ENCODE measurements around the gene SYCP3. TPM values are rescaled to one million over a fixed set of nuclear protein-coding genes. Genes with fewer than 3 reads are reported as not detected.

SYCP3 gene

GRCh38 chr12:101680647-101681046 is 58.6 kb downstream of the SYCP3 start:
- H3K23ac ChIP-seq (ENCODE audit: low read length in 2 of 2), result no peak overlapping the region
- H2AFZ ChIP-seq (ENCODE audit: low read depth, low read length), result no peak overlapping the region
- H2BK12ac ChIP-seq (ENCODE audit: low read length in 2 of 2), result no peak overlapping the region
- no peak overlapping the region for H2BK5ac ChIP-seq (ENCODE audit: low read depth, low read length, poor library complexity, severe bottlenecking)
- no peak overlapping the region for H4K91ac ChIP-seq (ENCODE audit: low read length)
- no peak overlapping the region for H2AK5ac ChIP-seq (ENCODE audit: low read length, severe bottlenecking)
- H4K8ac ChIP-seq (ENCODE audit: low read length), result no peak overlapping the region
- H3K36me3 ChIP-seq (ENCODE audit: control insufficient read depth in 1 of 2, insufficient read depth in 2 of 2, low read depth in 1 of 2, low read length in 2 of 2), result no peaks in the 10 kb centered on the region
- no peak overlapping the region for H3K4me3 ChIP-seq (ENCODE audit: insufficient read depth in 1 of 2, low read depth in 1 of 2, low read length in 2 of 2)
- H3K27ac ChIP-seq (ENCODE audit: low read length, poor library complexity, severe bottlenecking), result no peak overlapping the region
- no peaks in the 10 kb centered on the region for H3K4me1 ChIP-seq (ENCODE audit: control insufficient read depth, insufficient read depth, low read depth, low read length)
- no peak overlapping the region for H3K4ac ChIP-seq (ENCODE audit: low read depth in 1 of 2, low read length in 2 of 2)
- H2BK120ac ChIP-seq (ENCODE audit: low read depth, low read length), result no peak overlapping the region
- H3K9me3 ChIP-seq (ENCODE audit: control insufficient read depth, low read length), result no peaks in the 10 kb centered on the region
- no peaks in the 10 kb centered on the region for H3K79me1 ChIP-seq (replicated peaks; ENCODE audit: low read length, poor library complexity, severe bottlenecking)
- H3K18ac ChIP-seq (ENCODE audit: low read depth in 1 of 2, low read length in 2 of 2), result no peak overlapping the region
- H3K9ac ChIP-seq (ENCODE audit: low read length), result no peak overlapping the region
- no peak overlapping the region for H3K4me2 ChIP-seq (ENCODE audit: low read length, poor library complexity, severe bottlenecking)
- DNase-seq, result no peak
- H2BK15ac ChIP-seq (ENCODE audit: low read depth, poor library complexity, severe bottlenecking), result no peak overlapping the region
- H3K27me3 ChIP-seq (ENCODE audit: control insufficient read depth in 1 of 2, insufficient read depth in 1 of 2, low read length in 2 of 2), result no peaks in the 10 kb centered on the region
- no peak overlapping the region for H3K14ac ChIP-seq (ENCODE audit: low read length in 2 of 2)

GRCh38 chr12:101680240-101680639 is 59.0 kb downstream of the SYCP3 start:
- Histone ChIP-seq H3K27ac (ENCODE audit: low read length, poor library complexity, severe bottlenecking) (no peak overlapping the region), H3K23ac (ENCODE audit: low read length in 2 of 2) (no peak overlapping the region), H3K4ac (ENCODE audit: low read depth in 1 of 2, low read length in 2 of 2) (no peak overlapping the region), H3K79me1 (replicated peaks; ENCODE audit: low read length, poor library complexity, severe bottlenecking) (no peaks in the 10 kb centered on the region), H2AFZ (ENCODE audit: low read depth, low read length) (no peak overlapping the region), H3K18ac (ENCODE audit: low read depth in 1 of 2, low read length in 2 of 2) (no peak overlapping the region), H3K9me3 (ENCODE audit: control insufficient read depth, low read length) (no peaks in the 10 kb centered on the region), H4K8ac (ENCODE audit: low read length) (no peak overlapping the region), H3K4me3 (ENCODE audit: insufficient read depth in 1 of 2, low read depth in 1 of 2, low read length in 2 of 2) (no peak overlapping the region), H2BK15ac (ENCODE audit: low read depth, poor library complexity, severe bottlenecking) (no peak overlapping the region), H2BK5ac (ENCODE audit: low read depth, low read length, poor library complexity, severe bottlenecking) (no peak overlapping the region), H3K14ac (ENCODE audit: low read length in 2 of 2) (no peak overlapping the region), H4K91ac (ENCODE audit: low read length) (no peak overlapping the region), H3K9ac (ENCODE audit: low read length) (no peak overlapping the region), H3K4me2 (ENCODE audit: low read length, poor library complexity, severe bottlenecking) (no peak overlapping the region), H3K4me1 (ENCODE audit: control insufficient read depth, insufficient read depth, low read depth, low read length) (no peaks in the 10 kb centered on the region), H2BK12ac (ENCODE audit: low read length in 2 of 2) (no peak overlapping the region), H2BK120ac (ENCODE audit: low read depth, low read length) (no peak overlapping the region), H3K27me3 (ENCODE audit: control insufficient read depth in 1 of 2, insufficient read depth in 1 of 2, low read length in 2 of 2) (no peaks in the 10 kb centered on the region), H3K36me3 (ENCODE audit: control insufficient read depth in 1 of 2, insufficient read depth in 2 of 2, low read depth in 1 of 2, low read length in 2 of 2) (no peaks in the 10 kb centered on the region), H2AK5ac (ENCODE audit: low read length, severe bottlenecking) (no peak overlapping the region)
- DNase-seq, result no peak
- 83% methylated on average over 1 of the region's 3 CpGs for WGBS

Small RNA genes lying within 50 kb of the gene (small RNA-seq; reads per million reads assigned to genes)
- gene RNA5SP368 (ENCODE audit: low read depth), result not detected
- gene RNU6-101P (ENCODE audit: low read depth), result not detected
- not detected for gene RNY1P16 (ENCODE audit: low read depth)
